Measurements from ENCODE around the gene RNF223. TPM values are rescaled to one million over a fixed set of nuclear protein-coding genes. Genes with fewer than 3 reads are reported as not detected.
A peak's percentile ranks its signal among the peaks of the same experiment; 100 is the strongest.

The RNF223 gene
- total and polyA plus RNA-seq, 2 donors from 2014 or later, result 0.28 to 2.3 TPM

GRCh38 chr1:1115136-1115785 is 41.2 kb upstream of the RNF223 start:
- no peak for TF ChIP-seq CTCF (IDR thresholded peaks at IDR 0.05; ENCODE audit: borderline replicate concordance, extremely low read depth, insufficient read depth)
- H3K27ac ChIP-seq (ENCODE audit: low read depth in 2 of 2, low read length in 2 of 2), result no peak overlapping the region
- DNase-seq, result peak in 1 of 5 donors; percentile 90
- no peaks in the 10 kb centered on the region for H3K4me1 ChIP-seq (ENCODE audit: control insufficient read depth in 2 of 3, insufficient read depth in 2 of 3, low read depth in 1 of 3, low read length in 3 of 3)
- no peak overlapping the region for H3K9ac ChIP-seq (ENCODE audit: low read length in 3 of 3)
- peaks cover 0 to 6% (median 0%) of the 10 kb centered on the region in 3 donors for H3K9me3 ChIP-seq (ENCODE audit: control insufficient read depth in 2 of 3, insufficient read depth in 1 of 3, low read length in 3 of 3)
- no peaks in the 10 kb centered on the region for H3K36me3 ChIP-seq (ENCODE audit: control insufficient read depth in 2 of 3, insufficient read depth in 3 of 3, low read length in 3 of 3)
- no peak for FAIRE-seq
- H3K4me3 ChIP-seq (ENCODE audit: low read length in 3 of 3), result peak overlapping the region; percentile 16 to 54 (median 34)
- intact Hi-C loops (cut with DNase I), result no loop called here
- peaks cover 2% of the 10 kb centered on the region for H3K27me3 ChIP-seq (ENCODE audit: control insufficient read depth, insufficient read depth, low read length)

GRCh38 chr1:1114431-1114830 is 40.3 kb upstream of the RNF223 start:
- Histone ChIP-seq H3K9me3 (ENCODE audit: control insufficient read depth in 2 of 3, insufficient read depth in 1 of 3, low read length in 3 of 3) (peaks cover 0 to 6% (median 0%) of the 10 kb centered on the region in 3 donors), H3K36me3 (ENCODE audit: control insufficient read depth in 2 of 3, insufficient read depth in 3 of 3, low read length in 3 of 3) (no peaks in the 10 kb centered on the region), H3K27ac (ENCODE audit: low read depth in 2 of 2, low read length in 2 of 2) (no peak overlapping the region), H3K4me1 (ENCODE audit: control insufficient read depth in 2 of 3, insufficient read depth in 2 of 3, low read depth in 1 of 3, low read length in 3 of 3) (no peaks in the 10 kb centered on the region), H3K9ac (ENCODE audit: low read length in 3 of 3) (no peak overlapping the region), H3K4me3 (ENCODE audit: low read length in 3 of 3) (no peak overlapping the region), H3K27me3 (ENCODE audit: control insufficient read depth, insufficient read depth, low read length) (peaks cover 2% of the 10 kb centered on the region)
- intact Hi-C loops (cut with DNase I), result no loop called here
- FAIRE-seq (no peak), DNase-seq (peak in 1 of 5 donors; percentile 59)
- TF ChIP-seq CTCF (IDR thresholded peaks at IDR 0.05; ENCODE audit: borderline replicate concordance, extremely low read depth, insufficient read depth), result no peak

- Histone ChIP-seq H3K9ac (ENCODE audit: low read length in 3 of 3) (no peak overlapping the region), H3K9me3 (ENCODE audit: control insufficient read depth in 2 of 3, insufficient read depth in 1 of 3, low read length in 3 of 3) (peaks cover 0 to 6% (median 0%) of the 10 kb centered on the region in 3 donors), H3K27ac (ENCODE audit: low read depth in 2 of 2, low read length in 2 of 2) (no peak overlapping the region), H3K36me3 (ENCODE audit: control insufficient read depth in 2 of 3, insufficient read depth in 3 of 3, low read length in 3 of 3) (no peaks in the 10 kb centered on the region), H3K4me3 (ENCODE audit: low read length in 3 of 3) (no peak overlapping the region), H3K27me3 (ENCODE audit: control insufficient read depth, insufficient read depth, low read length) (no peaks in the 10 kb centered on the region), H3K4me1 (ENCODE audit: control insufficient read depth in 2 of 3, insufficient read depth in 2 of 3, low read depth in 1 of 3, low read length in 3 of 3) (no peaks in the 10 kb centered on the region)
- TF ChIP-seq CTCF (IDR thresholded peaks at IDR 0.05; ENCODE audit: borderline replicate concordance, extremely low read depth, insufficient read depth), result no peak
- intact Hi-C loops (cut with DNase I), result no loop called here
- FAIRE-seq, result no peak
- DNase-seq, result peak in 2 of 5 donors; percentile 44
Observed at GRCh38 chr1:1112237-1112985, 38.3 kb upstream of the RNF223 start.

Data from kidney (tissue), 14 donors.